Measurements from ENCODE around the gene LAMA5.

- TF ChIP-seq CTCF (optimal IDR thresholded peaks at IDR 0.05 in 1 of 3, IDR thresholded peaks at IDR 0.05 in 1 of 3, conservative IDR thresholded peaks at IDR 0.05 in 1 of 3; ENCODE audit: extremely low read depth in 1 of 3, insufficient read depth in 2 of 3, low read length in 3 of 3) (no peak), EZH2 (IDR thresholded peaks at IDR 0.05; ENCODE audit: low read length) (no peak)
Observed at GRCh38 chr20:62366370-62367135, 559 bp downstream of the LAMA5 start.

All from keratinocyte (primary cell).